ENCODE measurements around the gene PHF23. TPM values are rescaled to one million over a fixed set of nuclear protein-coding genes. Genes with fewer than 3 reads are reported as not detected.

PHF23 gene
- total RNA-seq, 1 experiment from 2014 or later: 110 TPM

- H3K4me1 Mint-ChIP-seq: peaks cover 26 to 30% of the 10 kb centered on the region in 2 experiments
- H3K36me3 Mint-ChIP-seq (ENCODE audit: insufficient read depth in 1 of 3, low read depth in 3 of 3): peaks cover 25 to 72% (median 62%) of the 10 kb centered on the region in 3 experiments; a peak in 6 of 7 replicates
- H3K4me3 Mint-ChIP-seq: peak overlapping the region in 1 of 2 experiments; percentile 47; a peak in 1 of 5 replicates
- Histone ChIP-seq H3K4ac (ENCODE audit: low read depth, low read length) (no peak overlapping the region), H4K20me1 (ENCODE audit: control insufficient read depth, insufficient read depth, insufficient read length) (no peaks in the 10 kb centered on the region), H3K4me2 (ENCODE audit: insufficient read depth, insufficient read length, low read length) (no peak overlapping the region), H3K79me1 (ENCODE audit: insufficient read depth, low read depth, low read length, poor library complexity, severe bottlenecking) (no peaks in the 10 kb centered on the region), H3K23ac (ENCODE audit: insufficient read length, low read depth, low read length) (no peak overlapping the region), H4K91ac (ENCODE audit: insufficient read length, low read depth, low read length) (no peak overlapping the region), H3K23me2 (ENCODE audit: insufficient read length, low read depth, low read length, poor library complexity, severe bottlenecking) (peaks cover 5% of the 10 kb centered on the region), H2AFZ (ENCODE audit: low read length) (no peak overlapping the region), H3K9me3 (ENCODE audit: control insufficient read depth, low read depth, low read length) (no peaks in the 10 kb centered on the region), H3K27ac (ENCODE audit: insufficient read length, low read depth, low read length) (no peak overlapping the region), H3K9ac (ENCODE audit: extremely low read depth, insufficient read length, low read length) (no peak overlapping the region), H4K5ac (ENCODE audit: insufficient read length, low read depth, low read length) (no peak overlapping the region), H2BK12ac (ENCODE audit: insufficient read length, low read depth, low read length) (no peak overlapping the region), H3T11ph (ENCODE audit: low read length) (no peak overlapping the region), H2BK20ac (ENCODE audit: low read depth, low read length, poor library complexity, severe bottlenecking) (no peak overlapping the region), H2BK120ac (ENCODE audit: low read depth, low read length, poor library complexity, severe bottlenecking) (no peak overlapping the region), H2BK15ac (ENCODE audit: low read depth, low read length) (no peak overlapping the region), H3K79me2 (ENCODE audit: insufficient read depth, low read length) (no peaks in the 10 kb centered on the region), H4K8ac (replicated peaks; ENCODE audit: insufficient read length, low read depth, low read length) (no peak overlapping the region), H3K4me1 (ENCODE audit: insufficient read depth, low read length) (no peaks in the 10 kb centered on the region), H2AK5ac (ENCODE audit: insufficient read length, low read length) (no peak overlapping the region), H3K56ac (ENCODE audit: insufficient read length, low read depth, low read length) (no peak overlapping the region), H3K14ac (ENCODE audit: insufficient read depth, low read length) (no peak overlapping the region), H2BK5ac (ENCODE audit: insufficient read length, low read length) (no peak overlapping the region), H3K27me3 (ENCODE audit: insufficient read depth, low read length) (no peaks in the 10 kb centered on the region), H3K18ac (ENCODE audit: insufficient read length, low read depth, low read length) (no peak overlapping the region)
- DNase-seq: no peak
- no peaks in the 10 kb centered on the region; a peak in 1 of 5 replicates for H3K9me3 Mint-ChIP-seq
- no peak for TF ChIP-seq CTCF (conservative IDR thresholded peaks at IDR 0.05)
- WGBS (ENCODE audit: extremely low coverage, insufficient read length, low lambda C conversion rate): no CpG with 5 or more reads among the region's 4 CpGs
- H3K27ac Mint-ChIP-seq: no peak overlapping the region
- peaks cover 1% of the 10 kb centered on the region; the same call in 1 of the 2 replicates for H3K27me3 Mint-ChIP-seq (ENCODE audit: low read depth)
Observed at GRCh38 chr17:7223375-7223774, 15.9 kb downstream of the PHF23 start.
